ENCODE data around the gene TPT1. TPM values are rescaled to one million over a fixed set of nuclear protein-coding genes. Genes with fewer than 3 reads are reported as not detected.

The TPT1 gene
- total RNA-seq, 1 donor from 2014 or later: 1,515 TPM

DNA sequence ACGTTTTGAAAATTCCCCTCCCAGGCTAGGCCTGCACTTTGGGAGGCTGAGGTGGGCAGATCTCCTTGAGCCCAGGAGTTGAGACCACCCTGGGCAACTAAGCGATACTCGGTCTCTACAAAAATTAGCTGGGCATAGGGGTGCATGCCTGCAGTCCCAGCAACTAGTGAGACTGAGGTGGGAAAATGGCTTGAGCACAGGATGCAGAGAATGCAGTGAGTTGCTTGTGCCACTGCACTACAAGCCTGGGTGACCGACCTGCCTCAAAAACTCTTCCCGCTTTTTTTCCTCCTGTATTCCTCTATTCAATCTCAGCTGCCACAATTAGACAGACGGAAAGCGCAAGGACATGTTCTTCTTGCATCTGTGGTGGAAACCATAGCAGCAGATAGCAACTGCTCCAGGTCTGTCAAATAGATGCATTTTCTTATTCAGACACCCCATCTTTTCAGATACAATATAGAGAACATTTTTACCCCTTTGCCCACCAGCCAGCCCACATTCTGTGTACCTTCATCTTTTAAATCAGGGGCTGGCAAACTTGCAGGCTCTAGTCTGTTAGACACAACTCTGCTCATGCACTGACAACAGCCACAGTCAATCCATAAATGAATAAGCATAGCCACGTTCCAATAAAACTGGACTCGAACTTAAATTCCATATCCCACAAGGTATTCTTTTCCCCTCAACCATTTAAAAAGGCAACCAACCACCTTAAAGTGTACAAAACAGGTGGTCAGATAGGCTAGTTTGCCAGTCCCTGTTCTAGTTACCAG lies 4.8 kb downstream of the TPT1 start:
- no peak overlapping the region for H3K27ac Mint-ChIP-seq (ENCODE audit: unreplicated experiment)
- DNase-seq: no peak
- peaks cover 8% of the 10 kb centered on the region for H3K9me3 Mint-ChIP-seq (ENCODE audit: unreplicated experiment)
- H3K4me3 Mint-ChIP-seq (ENCODE audit: unreplicated experiment): no peak overlapping the region
- H3K4me1 Mint-ChIP-seq (ENCODE audit: low read depth, unreplicated experiment): peaks cover 35% of the 10 kb centered on the region
- TF ChIP-seq, protein P1, sequence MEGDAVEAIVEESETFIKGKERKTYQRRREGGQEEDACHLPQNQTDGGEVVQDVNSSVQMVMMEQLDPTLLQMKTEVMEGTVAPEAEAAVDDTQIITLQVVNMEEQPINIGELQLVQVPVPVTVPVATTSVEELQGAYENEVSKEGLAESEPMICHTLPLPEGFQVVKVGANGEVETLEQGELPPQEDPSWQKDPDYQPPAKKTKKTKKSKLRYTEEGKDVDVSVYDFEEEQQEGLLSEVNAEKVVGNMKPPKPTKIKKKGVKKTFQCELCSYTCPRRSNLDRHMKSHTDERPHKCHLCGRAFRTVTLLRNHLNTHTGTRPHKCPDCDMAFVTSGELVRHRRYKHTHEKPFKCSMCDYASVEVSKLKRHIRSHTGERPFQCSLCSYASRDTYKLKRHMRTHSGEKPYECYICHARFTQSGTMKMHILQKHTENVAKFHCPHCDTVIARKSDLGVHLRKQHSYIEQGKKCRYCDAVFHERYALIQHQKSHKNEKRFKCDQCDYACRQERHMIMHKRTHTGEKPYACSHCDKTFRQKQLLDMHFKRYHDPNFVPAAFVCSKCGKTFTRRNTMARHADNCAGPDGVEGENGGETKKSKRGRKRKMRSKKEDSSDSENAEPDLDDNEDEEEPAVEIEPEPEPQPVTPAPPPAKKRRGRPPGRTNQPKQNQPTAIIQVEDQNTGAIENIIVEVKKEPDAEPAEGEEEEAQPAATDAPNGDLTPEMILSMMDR (IDR thresholded peaks at IDR 0.05; ENCODE audit: partially characterized antibody, unreplicated experiment): no peak
- peaks cover 11% of the 10 kb centered on the region for H3K27me3 Mint-ChIP-seq (ENCODE audit: unreplicated experiment)
- H3K36me3 Mint-ChIP-seq (ENCODE audit: unreplicated experiment): peaks cover 8% of the 10 kb centered on the region

DNA sequence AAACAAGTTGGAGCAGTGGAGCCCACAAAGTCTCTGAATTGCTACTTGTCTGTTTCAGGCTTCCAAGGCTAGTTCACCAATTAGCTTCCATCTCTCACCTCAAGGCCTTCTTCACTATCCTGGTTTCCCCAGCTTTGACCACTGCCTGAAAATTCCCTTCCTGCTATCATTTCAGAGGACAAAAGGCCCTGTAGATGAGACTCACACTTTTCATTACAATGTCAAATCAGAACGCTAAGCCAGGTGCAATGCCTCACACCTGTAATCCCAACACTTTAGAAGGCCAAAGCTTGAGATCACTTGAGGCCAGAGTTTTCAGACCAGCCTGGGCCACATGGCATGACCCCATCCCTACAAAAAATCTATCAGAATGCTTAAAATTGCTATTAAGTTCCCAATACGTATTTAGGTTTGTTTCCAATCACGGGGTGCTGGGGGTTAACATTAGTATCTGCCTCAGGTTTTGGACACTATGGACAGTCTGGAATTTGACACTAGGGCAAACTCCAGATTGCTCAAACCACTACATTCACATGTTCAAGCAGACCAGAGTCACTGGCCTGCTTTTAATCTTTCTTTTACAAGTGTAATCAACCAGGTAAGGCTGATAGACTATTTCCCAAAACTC lies 5.5 kb downstream of the TPT1 start:
- no peak for DNase-seq
- Mint-ChIP-seq H3K36me3 (ENCODE audit: unreplicated experiment) (peaks cover 8% of the 10 kb centered on the region), H3K9me3 (ENCODE audit: unreplicated experiment) (peaks cover 5% of the 10 kb centered on the region), H3K4me1 (ENCODE audit: low read depth, unreplicated experiment) (peaks cover 37% of the 10 kb centered on the region), H3K27me3 (ENCODE audit: unreplicated experiment) (peaks cover 10% of the 10 kb centered on the region), H3K27ac (ENCODE audit: unreplicated experiment) (peak overlapping the region; percentile 49), H3K4me3 (ENCODE audit: unreplicated experiment) (peak overlapping the region; percentile 10)
- TF ChIP-seq, protein P1 (IDR thresholded peaks at IDR 0.05; ENCODE audit: partially characterized antibody, unreplicated experiment): no peak

DNA sequence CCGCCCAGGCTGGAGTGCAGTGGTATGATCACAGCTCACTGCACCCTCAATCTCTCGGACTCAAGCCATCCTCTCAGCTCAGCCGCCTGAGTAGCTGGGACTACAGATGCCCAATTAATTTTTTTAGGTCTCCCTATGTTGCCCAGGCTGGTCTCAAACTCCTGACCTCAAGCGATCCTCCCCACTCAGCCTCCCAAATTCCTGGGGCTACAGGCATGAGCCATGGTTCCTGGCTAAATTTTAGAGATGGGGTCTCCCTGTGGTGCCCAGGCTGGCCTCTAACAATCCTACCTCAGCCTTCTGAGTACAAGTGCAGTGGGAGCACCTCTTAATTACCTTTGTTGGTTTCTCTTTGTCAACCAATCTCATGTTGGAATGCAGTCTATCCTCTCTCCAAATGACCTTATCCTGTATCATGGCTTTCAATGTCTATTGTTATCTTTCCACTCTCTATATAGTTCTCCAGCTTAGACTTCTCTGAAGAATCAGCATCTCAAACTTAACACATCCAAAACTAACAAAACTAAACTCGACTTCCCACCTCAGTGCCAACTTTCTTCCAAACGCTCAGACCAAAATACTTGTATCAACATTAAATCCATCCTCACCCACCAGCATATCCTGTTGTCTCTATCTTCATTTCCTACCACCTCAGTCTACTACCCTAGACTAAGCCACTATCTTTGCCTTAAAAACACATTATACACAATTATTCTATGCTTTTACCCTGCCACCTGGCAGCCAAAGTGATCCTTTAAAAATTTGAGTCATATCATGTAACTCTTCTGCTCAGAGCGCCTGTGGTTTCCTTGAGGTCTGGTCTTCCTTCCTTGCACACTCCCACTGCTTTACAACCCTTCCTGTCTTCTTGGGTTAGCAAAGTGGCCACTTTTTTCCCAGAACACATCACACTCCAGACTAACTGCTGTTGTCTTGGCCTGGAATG lies 6.7 kb downstream of the TPT1 start:
- Mint-ChIP-seq H3K4me3 (ENCODE audit: unreplicated experiment) (no peak overlapping the region), H3K27ac (ENCODE audit: unreplicated experiment) (peak overlapping the region; percentile 29), H3K9me3 (ENCODE audit: unreplicated experiment) (peaks cover 1% of the 10 kb centered on the region), H3K27me3 (ENCODE audit: unreplicated experiment) (peaks cover 4% of the 10 kb centered on the region), H3K4me1 (ENCODE audit: low read depth, unreplicated experiment) (peaks cover 35% of the 10 kb centered on the region), H3K36me3 (ENCODE audit: unreplicated experiment) (peaks cover 8% of the 10 kb centered on the region)
- no peak for DNase-seq
- TF ChIP-seq, protein P1 (IDR thresholded peaks at IDR 0.05; ENCODE audit: partially characterized antibody, unreplicated experiment): no peak

DNA sequence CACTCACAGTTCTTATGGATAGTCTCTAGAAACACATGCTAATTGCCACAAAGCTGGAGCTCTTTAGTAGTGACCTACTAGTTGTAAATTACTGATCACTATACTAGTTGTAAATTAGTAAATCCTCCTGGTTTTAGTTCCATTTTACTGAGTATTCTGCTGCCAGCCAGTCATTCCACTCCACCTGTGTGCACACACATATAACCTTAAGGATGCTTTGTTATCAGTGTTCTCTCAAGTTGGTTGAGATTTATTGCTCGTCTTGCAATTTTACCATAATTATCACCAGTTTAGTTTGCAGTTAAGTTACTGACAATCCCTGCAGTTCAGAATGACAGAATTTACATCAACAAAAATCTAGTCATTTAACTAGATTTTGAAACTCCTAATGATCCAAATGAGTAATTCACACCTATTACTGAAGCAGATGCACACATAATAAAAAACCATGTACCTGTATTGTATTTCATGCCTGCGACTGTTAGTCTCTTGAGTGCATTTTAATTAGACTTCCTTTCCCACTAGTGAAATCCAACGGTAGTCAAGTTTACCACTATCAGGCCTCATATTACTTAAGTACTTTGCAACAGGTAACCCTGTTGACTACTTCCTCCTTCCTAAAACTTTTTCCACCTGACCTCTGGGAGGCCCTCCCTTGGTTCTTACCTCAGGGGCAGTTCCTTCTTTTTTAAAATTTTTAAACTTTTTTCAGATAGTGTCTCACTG lies 7.6 kb downstream of the TPT1 start:
- peaks cover 1% of the 10 kb centered on the region for H3K9me3 Mint-ChIP-seq (ENCODE audit: unreplicated experiment)
- H3K27ac Mint-ChIP-seq (ENCODE audit: unreplicated experiment): peak overlapping the region; percentile 92
- no peak for DNase-seq
- peaks cover 28% of the 10 kb centered on the region for H3K4me1 Mint-ChIP-seq (ENCODE audit: low read depth, unreplicated experiment)
- TF ChIP-seq, protein P1 (IDR thresholded peaks at IDR 0.05; ENCODE audit: partially characterized antibody, unreplicated experiment): no peak
- H3K36me3 Mint-ChIP-seq (ENCODE audit: unreplicated experiment): peaks cover 8% of the 10 kb centered on the region
- H3K27me3 Mint-ChIP-seq (ENCODE audit: unreplicated experiment): peaks cover 4% of the 10 kb centered on the region
- peak overlapping the region; percentile 69 for H3K4me3 Mint-ChIP-seq (ENCODE audit: unreplicated experiment)
